ENCODE results near the gene CCT8.

CCT8 gene, protein sequence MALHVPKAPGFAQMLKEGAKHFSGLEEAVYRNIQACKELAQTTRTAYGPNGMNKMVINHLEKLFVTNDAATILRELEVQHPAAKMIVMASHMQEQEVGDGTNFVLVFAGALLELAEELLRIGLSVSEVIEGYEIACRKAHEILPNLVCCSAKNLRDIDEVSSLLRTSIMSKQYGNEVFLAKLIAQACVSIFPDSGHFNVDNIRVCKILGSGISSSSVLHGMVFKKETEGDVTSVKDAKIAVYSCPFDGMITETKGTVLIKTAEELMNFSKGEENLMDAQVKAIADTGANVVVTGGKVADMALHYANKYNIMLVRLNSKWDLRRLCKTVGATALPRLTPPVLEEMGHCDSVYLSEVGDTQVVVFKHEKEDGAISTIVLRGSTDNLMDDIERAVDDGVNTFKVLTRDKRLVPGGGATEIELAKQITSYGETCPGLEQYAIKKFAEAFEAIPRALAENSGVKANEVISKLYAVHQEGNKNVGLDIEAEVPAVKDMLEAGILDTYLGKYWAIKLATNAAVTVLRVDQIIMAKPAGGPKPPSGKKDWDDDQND

DNA sequence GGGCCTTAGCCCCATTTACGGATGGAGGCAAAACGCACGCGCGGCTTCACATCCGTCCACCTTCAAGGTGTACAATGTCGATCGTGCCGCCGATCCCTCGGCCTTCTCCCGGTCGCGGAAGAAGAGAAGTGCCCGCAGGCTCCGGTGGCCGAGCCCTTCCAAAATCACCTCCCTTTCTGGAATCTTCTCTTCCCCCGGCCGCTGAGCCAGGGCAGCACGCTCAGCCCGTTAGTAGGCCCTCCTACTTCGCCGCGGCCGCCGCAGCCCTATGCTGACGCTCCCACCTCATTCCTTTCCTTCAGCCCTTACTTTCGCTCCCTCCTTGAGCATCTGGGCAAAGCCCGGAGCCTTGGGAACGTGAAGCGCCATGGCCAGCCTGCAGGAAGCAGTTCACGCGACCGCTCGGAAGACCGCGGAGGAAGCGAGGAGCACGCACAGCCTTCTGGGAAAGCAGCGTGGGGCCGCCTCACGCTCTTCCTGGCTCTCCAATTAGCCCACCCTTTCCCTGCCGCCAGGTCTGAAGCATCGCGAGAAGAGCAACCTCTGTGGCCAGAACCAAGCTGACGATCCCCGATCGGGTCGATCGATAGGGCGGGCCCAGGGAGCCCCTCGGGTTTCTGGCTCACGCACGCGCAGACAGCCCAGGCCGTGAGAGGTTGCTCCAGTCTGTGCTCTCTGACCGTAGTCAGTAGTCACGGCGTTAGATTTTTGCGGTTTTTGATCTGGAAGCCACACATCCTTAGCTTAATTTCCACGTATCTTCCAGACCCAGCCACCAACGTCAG lies at the start of gene CCT8:
TSS of gene CCT8 (minus strand) at position 427 of the 785 bp plus-strand sequence. CDS start at position 369, 58 bp downstream.
- in situ Hi-C loops (cut with MboI; ENCODE audit: low sequenced_read_pairs) = no loop called here

DNA sequence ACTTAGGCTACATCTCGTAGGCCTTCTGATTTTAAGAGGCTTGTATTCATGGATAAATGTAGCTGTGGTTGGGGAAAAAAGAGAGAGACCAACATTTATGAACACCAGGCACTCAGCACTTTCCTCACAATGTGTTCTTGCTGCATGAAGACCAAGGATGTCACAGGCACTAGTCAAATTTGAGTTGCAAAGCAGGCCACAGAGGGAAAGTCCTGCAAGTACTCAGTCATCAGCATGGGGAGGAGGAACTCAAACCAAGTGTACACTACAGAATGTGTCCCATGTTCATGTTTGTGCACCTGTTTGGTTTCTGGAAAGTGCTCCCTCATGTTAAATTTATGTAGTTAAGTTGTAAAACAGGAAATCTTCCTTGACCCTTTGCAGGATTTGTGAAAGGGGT lies 48.3 kb upstream of the CCT8 start:
- in situ Hi-C loops (cut with MboI; ENCODE audit: low sequenced_read_pairs) = no loop called here

DNA sequence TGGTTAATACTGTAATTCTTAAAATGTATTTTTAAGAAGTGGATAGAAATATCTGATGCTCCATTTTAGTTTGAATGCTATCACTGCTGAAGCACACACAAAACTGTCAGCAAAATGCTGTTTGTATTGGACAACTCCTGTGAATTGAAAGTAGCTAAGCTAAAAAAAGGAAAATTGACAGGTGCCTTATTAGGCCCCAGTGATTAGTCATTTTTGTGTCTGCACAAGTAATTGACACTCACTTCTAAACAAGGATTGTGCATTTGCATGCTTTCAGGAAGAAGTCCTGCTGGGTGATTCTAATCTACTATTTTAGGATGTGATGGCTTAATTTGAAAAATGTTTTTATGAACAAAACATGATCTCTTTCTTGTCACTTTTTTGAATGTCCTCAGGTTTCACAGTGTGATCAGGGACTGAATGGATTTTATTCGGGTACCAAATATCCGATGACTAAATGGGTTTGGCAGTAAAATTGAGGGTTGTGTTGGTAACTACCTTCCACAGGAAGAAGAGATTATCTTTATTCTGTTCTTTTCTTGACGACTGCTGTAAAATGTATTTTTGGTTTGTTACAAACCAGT lies 44.0 kb upstream of the CCT8 start:
- in situ Hi-C loops (cut with MboI; ENCODE audit: low sequenced_read_pairs) = no loop called here

DNA sequence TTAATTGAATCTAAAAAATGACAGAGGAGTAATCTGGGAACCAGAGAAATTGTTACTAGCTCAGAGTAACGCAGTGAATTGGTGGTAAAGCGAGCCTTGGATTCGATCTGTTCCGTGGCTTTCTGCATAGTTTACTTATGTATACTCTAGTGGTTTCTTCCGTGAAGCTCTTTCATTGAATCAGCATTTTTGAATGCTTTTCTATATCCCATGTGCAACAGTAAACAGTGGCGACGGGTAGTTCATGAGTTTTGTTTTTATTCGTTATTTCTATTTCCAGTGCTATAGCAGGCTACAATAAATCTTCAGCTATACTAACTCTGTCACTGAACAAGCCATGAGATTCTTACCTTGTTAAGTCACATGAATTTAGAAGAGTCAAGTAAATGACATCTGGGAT lies 42.5 kb upstream of the CCT8 start:
- in situ Hi-C loops (cut with MboI; ENCODE audit: low sequenced_read_pairs) = no loop called here

DNA sequence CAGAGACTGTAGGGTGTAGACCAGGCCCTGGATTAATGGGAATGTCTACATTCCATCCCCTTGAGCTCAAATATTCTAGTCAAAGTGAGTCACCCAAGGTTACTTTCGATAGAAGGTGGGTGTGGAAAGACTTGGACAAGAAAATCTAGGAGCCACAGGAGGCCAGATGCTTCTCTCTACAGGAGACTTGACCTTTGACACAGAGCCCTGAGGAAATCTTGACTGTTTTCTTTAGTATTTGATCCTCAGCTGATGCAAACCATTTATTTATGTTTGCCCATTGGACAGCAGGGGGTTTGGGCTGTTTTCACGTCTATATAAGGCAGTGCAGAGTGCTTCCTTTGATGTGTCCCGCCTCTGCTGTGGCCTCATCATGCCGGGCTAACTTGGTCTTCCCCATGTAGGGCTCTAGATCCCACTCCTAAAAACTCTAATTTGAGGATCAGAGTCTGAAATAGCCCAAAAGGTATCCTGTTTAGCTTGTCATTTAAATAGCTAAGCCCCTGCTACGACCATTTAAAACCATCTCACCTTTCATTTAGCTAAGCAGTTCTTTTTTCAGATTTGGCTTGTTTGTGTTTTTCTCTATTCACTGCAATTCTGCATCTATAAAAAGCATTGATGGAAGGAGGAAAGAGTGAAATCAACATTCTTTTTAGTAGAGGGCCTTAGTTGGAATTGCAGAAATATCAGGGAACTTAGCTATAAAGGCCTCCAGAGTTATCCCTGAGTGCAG lies 41.5 kb upstream of the CCT8 start:
- in situ Hi-C loops (cut with MboI; ENCODE audit: low sequenced_read_pairs) = no loop called here

DNA sequence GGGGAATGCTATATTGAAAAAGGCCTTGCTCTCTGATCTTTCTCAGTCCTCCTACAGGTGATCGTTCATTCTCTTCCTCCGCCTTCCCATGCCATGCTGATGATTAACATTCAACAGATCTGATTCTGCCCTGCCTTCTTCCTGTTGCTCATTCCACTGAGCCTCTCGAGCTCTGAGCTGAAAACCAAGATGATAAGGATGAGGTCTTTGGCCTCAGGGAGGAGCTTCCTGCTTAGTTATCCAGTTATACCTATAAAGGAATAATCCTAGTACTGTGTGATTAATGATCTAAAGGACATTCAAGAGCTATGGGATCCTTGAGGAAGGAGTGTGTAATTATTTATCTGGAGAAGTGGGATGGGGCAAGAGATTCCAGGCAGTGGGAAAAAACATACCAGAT lies 31.8 kb upstream of the CCT8 start:
- in situ Hi-C loops (cut with MboI; ENCODE audit: low sequenced_read_pairs) = no loop called here

DNA sequence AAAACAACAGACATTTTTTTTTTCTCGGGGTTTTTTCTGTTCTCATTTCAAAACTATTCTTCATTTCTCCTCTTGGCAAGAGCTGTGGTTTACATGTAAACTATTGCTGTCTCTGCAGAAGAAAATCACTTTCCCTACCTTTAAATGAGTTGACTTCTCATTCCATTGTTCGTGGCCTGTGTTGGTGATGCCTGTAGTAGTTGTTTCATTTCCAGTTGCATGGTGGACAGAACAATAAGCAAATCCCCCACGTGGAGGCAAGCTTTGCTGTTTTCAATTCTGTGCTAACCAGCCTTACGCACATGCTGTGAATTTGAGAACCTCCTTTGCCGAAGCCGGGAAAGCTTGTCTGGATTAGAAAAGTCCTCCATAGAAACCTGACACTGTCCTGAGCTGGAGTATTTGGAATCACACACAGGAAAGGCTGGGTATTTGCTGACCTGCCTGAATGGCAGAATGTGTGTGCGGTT lies 30.8 kb upstream of the CCT8 start:
- in situ Hi-C loops (cut with MboI; ENCODE audit: low sequenced_read_pairs) = no loop called here

DNA sequence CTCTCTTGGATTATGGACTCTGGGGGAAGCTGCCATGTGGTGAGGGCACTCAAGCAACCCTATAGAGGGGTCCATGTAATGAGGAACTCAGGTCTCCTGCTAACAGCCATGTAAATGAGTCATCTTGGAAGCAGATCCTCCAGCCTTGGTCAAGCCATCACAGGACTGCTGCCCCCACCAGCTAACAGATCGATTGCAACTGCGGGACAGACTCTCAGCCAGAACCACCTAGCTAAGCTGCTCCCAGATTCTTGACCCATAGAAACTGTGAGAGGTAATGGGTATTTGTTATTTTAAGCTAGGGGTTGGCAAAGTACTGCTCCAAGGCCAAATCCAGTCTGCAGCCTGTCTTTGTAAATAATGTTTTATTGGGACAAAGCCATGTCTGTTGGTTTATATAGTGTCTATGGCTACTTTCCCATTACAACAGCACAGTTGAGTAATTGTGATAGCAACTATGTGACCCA lies 29.4 kb upstream of the CCT8 start:
- in situ Hi-C loops (cut with MboI; ENCODE audit: low sequenced_read_pairs) = no loop called here

DNA sequence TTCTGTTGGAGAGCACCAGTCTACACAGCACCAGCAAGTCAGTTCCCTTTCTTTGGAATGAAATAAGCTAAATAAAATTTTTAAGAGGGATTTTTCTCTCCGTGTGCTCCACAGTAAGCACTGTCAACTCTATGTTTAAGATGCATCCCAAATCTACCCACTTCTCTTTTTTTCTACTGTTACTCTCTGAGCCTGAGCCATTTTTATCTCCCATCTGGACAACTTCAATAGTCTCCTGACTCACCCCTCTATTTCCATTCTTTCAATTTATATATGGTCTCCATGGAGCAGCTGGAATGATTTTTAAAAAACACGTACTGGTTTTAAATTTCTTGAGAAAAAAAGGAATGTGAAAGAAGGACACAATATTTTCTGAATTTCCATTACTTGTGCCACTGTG lies 24.7 kb upstream of the CCT8 start:
- in situ Hi-C loops (cut with MboI; ENCODE audit: low sequenced_read_pairs) = loop anchor here (25.0 kb wide), 2 partner anchors 739 to 1089 kb away; no protein-coding TSS in a partner anchor

DNA sequence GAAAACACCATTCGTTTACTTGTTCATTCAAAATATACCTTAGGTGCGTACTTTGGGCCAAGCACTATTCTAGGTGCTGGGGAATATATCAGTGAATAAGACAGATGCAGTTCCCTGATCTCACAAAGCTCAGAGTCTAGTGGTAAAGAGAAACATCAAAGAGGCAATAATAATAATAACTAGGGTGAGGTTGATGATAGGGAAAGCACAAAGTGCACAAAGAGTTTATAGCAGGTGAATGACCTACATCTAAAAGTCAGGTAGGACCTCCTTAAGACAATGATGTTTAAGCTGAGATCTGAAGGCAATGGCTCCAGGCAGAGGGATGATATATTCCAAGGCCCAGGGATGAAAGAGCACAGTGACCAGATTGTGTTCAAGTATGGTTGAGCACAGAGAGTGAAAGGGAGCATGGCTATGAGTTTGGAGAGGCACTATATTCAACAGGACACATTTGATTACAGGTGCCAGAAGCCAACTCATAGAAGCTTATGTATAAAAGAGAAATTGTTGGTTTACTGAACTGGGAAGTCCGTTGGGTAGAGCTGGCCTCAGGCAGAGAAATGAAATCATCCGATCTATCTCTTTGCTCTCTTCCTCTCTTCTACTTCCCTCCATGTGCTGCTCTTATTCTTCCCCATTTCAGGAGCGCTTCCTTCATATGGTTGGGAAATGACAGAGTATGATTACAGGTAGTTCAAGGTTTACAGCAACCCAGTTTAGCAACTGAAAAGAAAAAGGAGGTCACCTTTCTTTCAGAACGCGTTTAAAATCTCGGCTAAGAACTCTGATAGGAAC lies 23.0 kb upstream of the CCT8 start:
- in situ Hi-C loops (cut with MboI; ENCODE audit: low sequenced_read_pairs) = loop anchor here (25.0 kb wide), 2 partner anchors 741 to 1091 kb away; no protein-coding TSS in a partner anchor

DNA sequence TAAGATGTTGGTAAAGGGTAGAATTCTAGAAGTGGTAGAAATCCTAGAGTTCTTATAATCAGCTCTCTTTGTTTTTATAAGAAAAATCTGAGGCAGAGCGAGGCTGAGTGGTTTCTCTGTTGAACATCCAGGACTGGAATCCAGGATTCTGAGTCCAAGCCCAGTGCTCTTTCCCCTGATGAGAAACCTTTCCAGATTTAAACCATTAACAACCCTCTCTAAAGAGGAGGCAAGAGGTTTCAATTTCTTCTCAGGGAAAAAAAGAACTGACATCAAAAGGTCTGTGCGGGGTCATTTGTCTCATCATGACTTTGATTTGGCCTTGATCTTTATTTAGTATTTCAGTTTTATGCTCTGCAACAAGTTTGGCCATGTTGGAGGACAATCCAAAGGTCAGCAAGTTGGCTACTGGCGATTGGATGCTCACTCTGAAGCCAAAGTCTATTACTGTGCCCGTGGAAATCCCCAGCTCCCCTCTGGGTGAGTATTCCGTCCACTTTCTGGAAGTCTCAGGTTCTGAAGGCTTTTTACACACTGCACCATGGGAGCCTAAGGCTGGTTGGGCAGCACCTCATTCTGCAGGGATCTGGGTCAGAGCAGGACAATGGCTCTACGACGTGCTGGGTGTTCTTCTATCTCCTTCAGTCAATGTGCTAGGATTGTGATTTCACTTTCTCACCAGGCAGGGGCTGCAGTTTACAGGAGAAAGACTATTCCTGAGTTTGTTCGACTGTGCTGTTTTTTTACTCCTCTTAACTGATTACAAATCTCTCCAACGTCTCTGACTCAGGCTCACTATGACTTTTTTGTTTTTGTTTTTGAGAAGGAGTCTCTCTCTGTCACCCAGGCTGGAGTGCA lies 18.9 kb upstream of the CCT8 start:
- in situ Hi-C loops (cut with MboI; ENCODE audit: low sequenced_read_pairs) = loop anchor here (25.0 kb wide), 2 partner anchors 745 to 1095 kb away; no protein-coding TSS in a partner anchor

DNA sequence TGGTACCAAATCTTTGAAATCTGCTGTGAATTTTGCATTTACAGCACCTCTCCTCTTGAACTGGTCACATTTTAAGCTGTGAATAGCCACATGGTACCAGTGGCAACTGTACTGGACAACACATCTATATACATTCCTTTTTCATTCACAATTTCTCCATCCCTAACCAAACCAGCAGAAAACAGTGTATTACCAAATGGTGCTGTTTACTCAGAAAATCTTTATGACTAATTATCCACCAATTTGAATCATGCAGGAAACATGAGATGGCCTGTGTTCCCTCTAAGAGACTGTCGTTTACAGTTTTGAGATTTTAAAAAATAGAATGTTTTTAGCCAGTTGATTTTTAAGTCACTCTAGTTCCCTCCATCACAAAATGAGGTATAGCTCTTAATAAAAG lies 17.6 kb upstream of the CCT8 start:
- in situ Hi-C loops (cut with MboI; ENCODE audit: low sequenced_read_pairs) = loop anchor here (25.0 kb wide), 2 partner anchors 746 to 1096 kb away; no protein-coding TSS in a partner anchor

DNA sequence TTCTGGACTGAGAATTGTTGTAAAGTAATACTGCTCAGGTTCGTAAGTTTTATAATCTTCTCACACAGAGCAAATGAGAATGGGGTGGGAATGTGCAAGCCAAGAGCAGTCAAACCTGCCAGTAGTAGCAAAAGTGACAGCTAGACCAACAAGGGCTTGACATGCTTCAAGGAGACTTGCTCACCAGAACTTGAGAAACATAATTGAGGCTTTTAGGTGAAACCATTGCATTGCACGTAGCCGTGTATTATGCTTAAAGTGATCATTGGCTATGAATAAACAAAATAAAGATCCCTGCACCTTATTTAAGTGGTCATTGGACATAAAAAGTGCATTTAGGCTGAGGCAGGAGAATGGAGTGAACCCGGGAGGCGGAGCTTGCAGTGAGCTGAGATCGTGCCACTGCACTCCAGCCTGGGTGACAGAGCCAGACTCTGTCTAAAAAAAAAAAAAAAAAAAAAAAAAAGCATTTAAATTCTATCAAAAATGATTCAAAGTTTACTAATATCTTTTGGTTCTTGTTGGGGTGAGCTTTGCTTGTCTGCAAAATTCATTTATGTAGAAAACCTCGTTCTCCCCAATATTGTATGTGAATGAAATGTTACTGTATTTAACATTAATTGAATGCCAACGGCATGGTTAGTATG lies 11.8 kb upstream of the CCT8 start:
- in situ Hi-C loops (cut with MboI; ENCODE audit: low sequenced_read_pairs) = loop anchor here (10.0 to 25.0 kb wide), 3 partner anchors 290 to 1102 kb away; no protein-coding TSS in a partner anchor

DNA sequence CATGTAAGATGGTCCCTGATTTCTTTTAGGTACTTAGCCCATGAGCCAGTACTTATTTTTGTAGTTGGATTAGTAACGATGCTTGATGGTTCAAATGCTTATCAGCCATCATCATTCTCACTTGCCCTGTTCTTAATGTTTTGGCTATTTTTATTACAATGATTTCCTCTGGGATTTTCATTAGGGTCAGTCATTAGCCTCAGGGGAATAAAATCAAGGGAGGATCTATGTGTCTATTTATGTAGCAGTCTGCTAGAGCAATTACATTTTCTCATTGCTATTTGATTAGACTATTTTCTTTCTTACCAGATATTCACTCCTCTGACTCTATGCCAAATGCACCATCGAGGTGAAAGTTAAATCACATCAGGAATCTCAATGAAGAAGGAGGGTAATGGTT lies 10.9 kb upstream of the CCT8 start:
- in situ Hi-C loops (cut with MboI; ENCODE audit: low sequenced_read_pairs) = loop anchor here (10.0 to 25.0 kb wide), 3 partner anchors 290 to 1103 kb away; no protein-coding TSS in a partner anchor

DNA sequence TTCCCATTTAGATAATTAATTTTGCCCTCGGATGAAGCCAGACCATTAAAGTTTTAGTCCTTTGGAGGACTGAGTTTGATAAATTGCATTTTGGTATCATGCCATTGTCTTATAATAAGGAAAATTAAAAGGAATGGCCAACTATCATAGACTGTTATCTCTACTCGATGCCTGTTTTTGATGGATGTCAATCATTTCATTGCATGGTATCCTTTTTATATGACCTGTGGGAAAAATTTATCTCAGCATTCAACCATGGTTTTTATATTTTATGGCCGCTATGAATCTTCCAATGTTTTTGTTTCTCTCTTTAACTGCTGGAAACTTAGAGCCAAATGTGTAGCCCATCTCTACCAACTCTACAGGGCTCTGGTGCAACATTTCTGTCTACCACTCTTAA lies 9.9 kb upstream of the CCT8 start:
- in situ Hi-C loops (cut with MboI; ENCODE audit: low sequenced_read_pairs) = loop anchor here (10.0 to 25.0 kb wide), 3 partner anchors 291 to 1104 kb away; no protein-coding TSS in a partner anchor

DNA sequence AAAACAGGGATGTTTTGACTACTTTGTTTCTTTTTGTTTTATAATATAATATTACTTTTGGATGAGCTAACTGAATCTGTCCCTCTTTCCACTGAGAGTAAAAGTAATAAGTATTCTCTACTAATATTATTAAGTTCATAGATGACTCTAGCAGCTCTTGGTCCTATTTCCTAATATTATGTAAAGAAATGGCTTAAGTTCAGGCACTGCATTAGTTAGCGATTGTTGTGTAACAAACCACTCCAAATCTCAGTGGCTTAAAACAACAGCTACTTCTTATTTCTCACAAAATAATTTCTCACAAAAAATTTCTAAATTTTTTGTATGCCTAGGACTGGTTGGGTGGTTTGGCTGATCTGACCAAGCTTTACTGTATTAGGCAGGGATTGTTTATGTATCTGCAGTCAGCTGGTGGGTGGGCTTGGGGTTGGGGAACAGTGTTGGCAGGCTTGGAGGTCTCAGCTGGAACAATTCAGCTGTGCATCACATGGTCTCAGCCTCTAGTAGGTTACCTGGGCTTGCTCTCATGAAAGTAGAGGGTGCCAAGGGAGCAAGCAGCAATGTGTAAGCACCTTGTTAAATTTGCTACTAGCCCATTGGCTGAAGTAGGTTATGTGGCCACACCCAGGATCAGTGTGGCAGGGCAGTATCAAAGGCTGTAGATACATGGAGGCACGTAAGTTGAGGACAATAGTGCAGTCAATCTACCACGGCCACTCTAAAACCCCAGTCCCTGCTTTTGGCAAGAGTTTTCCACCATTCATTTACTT lies 8.8 kb upstream of the CCT8 start:
- in situ Hi-C loops (cut with MboI; ENCODE audit: low sequenced_read_pairs) = loop anchor here (10.0 to 25.0 kb wide), 3 partner anchors 293 to 1105 kb away; no protein-coding TSS in a partner anchor

DNA sequence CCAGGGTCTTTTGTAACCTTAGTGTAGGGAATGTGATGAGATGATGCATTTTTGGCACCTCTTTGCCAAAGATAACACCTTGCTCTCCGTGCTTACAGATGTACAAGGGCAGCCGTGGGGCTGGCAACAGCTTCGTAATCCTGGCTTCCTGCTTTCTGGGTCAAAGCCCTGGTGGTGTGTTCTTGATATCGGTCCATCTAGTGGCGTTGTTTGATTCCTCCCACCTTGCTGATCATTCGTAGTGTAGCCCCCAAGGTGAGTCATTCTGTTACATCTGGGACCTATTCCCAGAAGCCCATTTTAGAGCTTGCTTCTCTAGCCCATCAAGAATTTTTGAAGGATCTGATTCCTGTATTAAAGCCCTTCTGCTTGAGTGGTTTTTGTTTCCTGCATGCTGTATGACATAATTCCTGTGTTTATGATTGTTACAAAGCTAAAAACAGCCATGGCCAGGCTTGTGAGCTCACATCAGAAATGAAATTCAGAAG lies 7.0 kb upstream of the CCT8 start:
- in situ Hi-C loops (cut with MboI; ENCODE audit: low sequenced_read_pairs) = loop anchor here (10.0 to 25.0 kb wide), 3 partner anchors 294 to 1107 kb away; no protein-coding TSS in a partner anchor
